Left lung (tissue), 10 donors: Measurements from ENCODE around the gene FAM185A. TPM values are rescaled to one million over a fixed set of nuclear protein-coding genes. Genes with fewer than 3 reads are reported as not detected.

Experiments used
- ATAC-seq: fragments of 200-7000 bp; cut with Tn5 transposase; one replicate; pipeline ENCODE4 v1.9.1; 2020; ENCODE audit warnings: moderate library complexity
- DNase-seq, 4 donors: peaks; one replicate each; pipeline ENCODE4 v3.0.0-alpha.2; 2013 to 2020
- H3K27ac ChIP-seq, 2 donors: fragments of 200-600 bp; sonication (generic) in 1 of 2; one replicate each; pipeline versions ENCODE4 v1.5.0 to v1.8.0; 2020 to 2021
- H3K27me3 ChIP-seq, 2 donors: fragments of 200-600 bp; sonication (generic) in 1 of 2; one replicate each; pipeline versions ENCODE4 v1.5.0 to v1.8.0; 2020 to 2021
- H3K36me3 ChIP-seq, 2 donors: fragments of 200-600 bp; sonication (generic) in 1 of 2; one replicate each; pipeline versions ENCODE4 v1.5.0 to v1.8.0; 2020 to 2021
- H3K4me1 ChIP-seq, 2 donors: fragments of 200-600 bp; one replicate each; pipeline ENCODE4 v1.8.0; 2021
- H3K4me3 ChIP-seq, 2 donors: fragments of 200-600 bp; sonication (generic) in 1 of 2; one replicate each; pipeline versions ENCODE4 v1.5.0 to v1.8.0; 2020 to 2021; ENCODE audit warnings: mild to moderate bottlenecking in 1 of 2
- H3K9me3 ChIP-seq, 2 donors: fragments of 200-600 bp; sonication (generic) in 1 of 2; one replicate each; pipeline versions ENCODE4 v1.5.0 to v1.8.0; 2020 to 2021
- CTCF ChIP-seq, 2 donors: fragments of 200-600 bp; sonication (generic) in 1 of 2; IDR thresholded peaks; one replicate each; pipeline versions ENCODE4 v1.5.0 to v1.8.0; 2021; ENCODE audit warnings: antibody characterized with exemption in 2 of 2
- intact Hi-C, 2 donors: fragments of 100-400 bp; cut with DNase I; formaldehyde crosslinking; loops; one replicate each; pipeline versions ENCODE4 v1.11.2 to v1.14.2; 2022
- polyA plus RNA-seq, 6 donors: library from polyadenylated mRNA; unstranded; fragments of 120-200 nt; gene quantifications; one replicate each; pipeline ENCODE4 v1.2.1, GENCODE V29; 2013; ENCODE audit not compliant: insufficient read length in 6 of 6
- total RNA-seq, 2 donors: library from RNA; stranded (reverse); fragmentation: NEBNext Ultra II Directional; extraction: Animal tissue kit (Norgen Biotek cat#: 25700); gene quantifications; one replicate each; pipeline ENCODE4 v1.2.1, GENCODE V29; 2021
- donor health status: DM: no; HTN: yes; CAD: no.
- donor health status: DM: no; HTN: no; CAD: no.

Gene FAM185A
- total and polyA plus RNA-seq, 8 donors: 7.1 to 15.1 (median 12.2) TPM

- Histone ChIP-seq H3K4me3 (no peak overlapping the region), H3K4me1 (no peaks in the 10 kb centered on the region), H3K27ac (no peak overlapping the region), H3K36me3 (no peaks in the 10 kb centered on the region), H3K27me3 (no peaks in the 10 kb centered on the region), H3K9me3 (no peaks in the 10 kb centered on the region)
- no peak for TF ChIP-seq CTCF (IDR thresholded peaks at IDR 0.05)
- intact Hi-C loops: no loop called here
- DNase-seq (peak in 3 of 4 donors; percentile 34 to 69 (median 46)), ATAC-seq (no peak)
These were observed 92.5 kb downstream of the FAM185A start for GRCh38 chr7:102841290-102841689.

GRCh38 chr7:102842284-102842683 is 93.5 kb downstream of the FAM185A start:
- intact Hi-C loops: no loop called here
- no peak overlapping the region for H3K27ac ChIP-seq
- ATAC-seq: no peak
- DNase-seq: no peak
- H3K4me3 ChIP-seq: no peak overlapping the region
- H3K9me3 ChIP-seq: no peaks in the 10 kb centered on the region
- TF ChIP-seq CTCF (IDR thresholded peaks at IDR 0.05): no peak
- H3K4me1 ChIP-seq: no peaks in the 10 kb centered on the region
- no peaks in the 10 kb centered on the region for H3K36me3 ChIP-seq
- no peaks in the 10 kb centered on the region for H3K27me3 ChIP-seq

GRCh38 chr7:102843850-102844249 is 95.1 kb downstream of the FAM185A start:
- Histone ChIP-seq H3K27ac (no peak overlapping the region), H3K27me3 (no peaks in the 10 kb centered on the region), H3K4me3 (no peak overlapping the region), H3K4me1 (no peaks in the 10 kb centered on the region), H3K36me3 (no peaks in the 10 kb centered on the region), H3K9me3 (no peaks in the 10 kb centered on the region)
- intact Hi-C loops: no loop called here
- TF ChIP-seq CTCF (IDR thresholded peaks at IDR 0.05): no peak
- ATAC-seq (no peak), DNase-seq (no peak)

- ATAC-seq (no peak), DNase-seq (no peak)
- H3K4me3 ChIP-seq: no peak overlapping the region
- no peaks in the 10 kb centered on the region for H3K27me3 ChIP-seq
- TF ChIP-seq CTCF (IDR thresholded peaks at IDR 0.05): no peak
- no peaks in the 10 kb centered on the region for H3K9me3 ChIP-seq
- H3K27ac ChIP-seq: no peak overlapping the region
- no peaks in the 10 kb centered on the region for H3K36me3 ChIP-seq
- H3K4me1 ChIP-seq: no peaks in the 10 kb centered on the region
- intact Hi-C loops: no loop called here
These were observed 96.5 kb downstream of the FAM185A start for GRCh38 chr7:102845346-102845745.

GRCh38 chr7:102849079-102849478 is 100.3 kb downstream of the FAM185A start:
- Histone ChIP-seq H3K4me3 (no peak overlapping the region), H3K36me3 (no peaks in the 10 kb centered on the region), H3K27ac (no peak overlapping the region), H3K4me1 (no peaks in the 10 kb centered on the region), H3K9me3 (no peaks in the 10 kb centered on the region), H3K27me3 (no peaks in the 10 kb centered on the region)
- TF ChIP-seq CTCF (IDR thresholded peaks at IDR 0.05): no peak
- DNase-seq (no peak), ATAC-seq (no peak)
- intact Hi-C loops: no loop called here
